DOHH2 (cell line): Measurements from ENCODE around the gene SLC22A16.

Source experiments
- H3F3A ChIP-seq: fragments of 200-600 bp; sonication (generic), shearing (Covaris generic); 2 replicates; pipeline ENCODE4 v1.6.0; 2016; ENCODE audit warnings: antibody characterized with exemption, mild to moderate bottlenecking; ENCODE audit not compliant: control insufficient read depth, insufficient read depth
- H3K27ac ChIP-seq: fragments of 200-600 bp; sonication (generic); 2 replicates; pipeline ENCODE4 v1.5.1; 2014; ENCODE audit warnings: low read depth, mild to moderate bottlenecking, low read length, moderate library complexity
- H3K27me3 ChIP-seq: fragments of 200-600 bp; sonication (generic); 2 replicates; pipeline ENCODE4 v1.6.1; 2014; ENCODE audit warnings: mild to moderate bottlenecking, low read length, mixed read lengths; ENCODE audit not compliant: control insufficient read depth
- H3K36me3 ChIP-seq: fragments of 200-600 bp; sonication (generic); 2 replicates; pipeline ENCODE4 v1.6.1; 2014; ENCODE audit warnings: mild to moderate bottlenecking, low read length, moderate library complexity, mixed read lengths; ENCODE audit not compliant: control insufficient read depth
- H3K4me1 ChIP-seq: fragments of 200-600 bp; sonication (generic); 2 replicates; pipeline ENCODE4 v1.6.1; 2014; ENCODE audit warnings: mild to moderate bottlenecking, low read length, mixed read lengths; ENCODE audit not compliant: control insufficient read depth
- H3K4me2 ChIP-seq: fragments of 200-600 bp; sonication (generic); 2 replicates; pipeline ENCODE4 v1.6.0; 2014; ENCODE audit warnings: mild to moderate bottlenecking, low read length, moderate library complexity
- H3K4me3 ChIP-seq: fragments of 200-600 bp; sonication (generic); 2 replicates; pipeline ENCODE4 v1.5.1; 2014; ENCODE audit warnings: mild to moderate bottlenecking, low read length, mixed read lengths
- H3K79me2 ChIP-seq: fragments of 200-600 bp; sonication (generic); 2 replicates; pipeline ENCODE4 v1.6.1; 2014; ENCODE audit warnings: mild to moderate bottlenecking, low read length, mixed read lengths; ENCODE audit not compliant: control insufficient read depth
- H3K9me2 ChIP-seq: fragments of 200-600 bp; sonication (generic); replicated peaks from 2 replicates; pipeline ENCODE4 v1.6.1; 2014; ENCODE audit warnings: mild to moderate bottlenecking, low read length, mixed read lengths; ENCODE audit not compliant: control insufficient read depth
- H3K9me3 ChIP-seq: fragments of 200-600 bp; sonication (generic); 2 replicates; pipeline ENCODE4 v1.6.1; 2014; ENCODE audit warnings: antibody characterized with exemption, low read length, mixed read lengths; ENCODE audit not compliant: control insufficient read depth, insufficient read depth
- H4K20me1 ChIP-seq: fragments of 200-600 bp; sonication (generic); 2 replicates; pipeline ENCODE4 v1.6.0; 2014; ENCODE audit warnings: low read depth, mild to moderate bottlenecking, antibody characterized with exemption, low read length, moderate library complexity; ENCODE audit not compliant: control insufficient read depth, insufficient read depth
- EZH2phosphoT487 ChIP-seq: fragments of 200-600 bp; sonication (generic); IDR thresholded peaks from 2 replicates; pipeline ENCODE4 v1.6.1; 2017; ENCODE audit warnings: borderline replicate concordance, mild to moderate bottlenecking, antibody characterized with exemption, low read length, moderate library complexity, mixed read lengths
- TF ChIP-seq, protein P1 (sequence below): fragments of 200-600 bp; sonication (generic); IDR thresholded peaks from one replicate; pipeline ENCODE4 v1.5.1; 2014; ENCODE audit warnings: antibody characterized with exemption, mild to moderate bottlenecking, low read depth, low read length; ENCODE audit not compliant: poor library complexity, severe bottlenecking

The SLC22A16 gene

DNA sequence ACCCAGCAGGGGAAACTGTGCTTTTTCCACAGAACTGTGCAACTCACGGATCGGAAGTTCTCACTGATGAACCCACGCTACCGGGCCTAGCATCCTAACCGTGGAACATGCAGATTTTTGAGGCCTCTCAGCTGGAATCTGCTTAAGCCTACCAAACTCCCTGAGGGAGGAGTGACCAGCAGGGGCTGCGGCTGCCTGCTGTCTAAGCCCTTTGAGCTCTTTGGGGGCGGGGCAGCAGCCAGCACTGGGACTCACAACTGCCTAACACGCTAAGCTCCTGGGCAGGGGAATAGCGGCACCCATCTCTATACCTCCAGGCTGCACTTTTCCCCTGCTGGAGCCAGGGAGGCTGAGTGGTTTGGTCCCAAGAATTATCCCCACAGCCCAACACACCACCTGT, 97.9 kb downstream of the SLC22A16 start:
- no peaks in the 10 kb centered on the region for H3K9me2 ChIP-seq

More for the DNA sequence above, 97.9 kb downstream of the SLC22A16 start:
- Histone ChIP-seq H3K4me2 (no peak overlapping the region), H3K4me3 (no peak overlapping the region), H3K27me3 (no peaks in the 10 kb centered on the region), H3K4me1 (peaks cover 11% of the 10 kb centered on the region), H3K27ac (no peak overlapping the region), H3K36me3 (no peaks in the 10 kb centered on the region), H3K79me2 (no peaks in the 10 kb centered on the region), H3F3A (no peaks in the 10 kb centered on the region), H4K20me1 (no peaks in the 10 kb centered on the region), H3K9me3 (no peaks in the 10 kb centered on the region)
- TF ChIP-seq EZH2phosphoT487: no peak
- TF ChIP-seq, protein P1, sequence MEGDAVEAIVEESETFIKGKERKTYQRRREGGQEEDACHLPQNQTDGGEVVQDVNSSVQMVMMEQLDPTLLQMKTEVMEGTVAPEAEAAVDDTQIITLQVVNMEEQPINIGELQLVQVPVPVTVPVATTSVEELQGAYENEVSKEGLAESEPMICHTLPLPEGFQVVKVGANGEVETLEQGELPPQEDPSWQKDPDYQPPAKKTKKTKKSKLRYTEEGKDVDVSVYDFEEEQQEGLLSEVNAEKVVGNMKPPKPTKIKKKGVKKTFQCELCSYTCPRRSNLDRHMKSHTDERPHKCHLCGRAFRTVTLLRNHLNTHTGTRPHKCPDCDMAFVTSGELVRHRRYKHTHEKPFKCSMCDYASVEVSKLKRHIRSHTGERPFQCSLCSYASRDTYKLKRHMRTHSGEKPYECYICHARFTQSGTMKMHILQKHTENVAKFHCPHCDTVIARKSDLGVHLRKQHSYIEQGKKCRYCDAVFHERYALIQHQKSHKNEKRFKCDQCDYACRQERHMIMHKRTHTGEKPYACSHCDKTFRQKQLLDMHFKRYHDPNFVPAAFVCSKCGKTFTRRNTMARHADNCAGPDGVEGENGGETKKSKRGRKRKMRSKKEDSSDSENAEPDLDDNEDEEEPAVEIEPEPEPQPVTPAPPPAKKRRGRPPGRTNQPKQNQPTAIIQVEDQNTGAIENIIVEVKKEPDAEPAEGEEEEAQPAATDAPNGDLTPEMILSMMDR: no peak
